Measurements from ENCODE around the gene MSH6.

MSH6 gene

GRCh38 chr2:47783486-47784351, 774 bp downstream of the MSH6 start:
- DNase-seq: peak; percentile 69

GRCh38 chr2:47784352-47784851, 1.5 kb downstream of the MSH6 start:
- DNase-seq: no peak

GRCh38 chr2:47785986-47786385, 3.0 kb downstream of the MSH6 start:
- DNase-seq: no peak

GRCh38 chr2:47796090-47796697, 13.2 kb downstream of the MSH6 start:
- DNase-seq: no peak

GRCh38 chr2:47798631-47799030, 15.7 kb downstream of the MSH6 start:
- no peak for DNase-seq

- no peak for DNase-seq
These were observed 16.2 kb downstream of the MSH6 start for GRCh38 chr2:47799031-47799609.

GRCh38 chr2:47801118-47801517, 18.2 kb downstream of the MSH6 start:
- DNase-seq: no peak

- no peak for DNase-seq
These were observed 20.4 kb downstream of the MSH6 start for GRCh38 chr2:47803363-47803762.

GRCh38 chr2:47803770-47804169, 20.8 kb downstream of the MSH6 start:
- no peak for DNase-seq

GRCh38 chr2:47805850-47806249, 22.9 kb downstream of the MSH6 start:
- no peak for DNase-seq

- DNase-seq: no peak
These were observed 25.7 kb downstream of the MSH6 start for GRCh38 chr2:47808614-47809013.

GRCh38 chr2:47809903-47810302, 27.0 kb downstream of the MSH6 start:
- no peak for DNase-seq

- no peak for DNase-seq
These were observed 27.9 kb downstream of the MSH6 start for GRCh38 chr2:47810850-47811249.

GRCh38 chr2:47811668-47812067, 28.7 kb downstream of the MSH6 start:
- DNase-seq: no peak

- DNase-seq: no peak
These were observed 32.8 kb downstream of the MSH6 start for GRCh38 chr2:47815764-47816163.

GRCh38 chr2:47818777-47819176, 35.8 kb downstream of the MSH6 start:
- DNase-seq: no peak

- no peak for DNase-seq
These were observed 36.9 kb downstream of the MSH6 start for GRCh38 chr2:47819834-47820233.

GRCh38 chr2:47822518-47822917, 39.6 kb downstream of the MSH6 start:
- no peak for DNase-seq

GRCh38 chr2:47833516-47833968, 50.6 kb downstream of the MSH6 start:
- DNase-seq: no peak

GRCh38 chr2:47838249-47838648, 55.3 kb downstream of the MSH6 start:
- no peak for DNase-seq

- DNase-seq: no peak
These were observed 55.7 kb downstream of the MSH6 start for GRCh38 chr2:47838686-47839085.

- DNase-seq: no peak
These were observed 59.9 kb downstream of the MSH6 start for GRCh38 chr2:47842846-47843245.

- DNase-seq: no peak
These were observed 60.5 kb downstream of the MSH6 start for GRCh38 chr2:47843407-47843806.

- no peak for DNase-seq
These were observed 61.2 kb downstream of the MSH6 start for GRCh38 chr2:47844162-47844561.

Measured in CD4-positive, alpha-beta T cell treated with Interleukin-17A for 1 hour (primary cell).